Inflammatory macrophage (primary cell): ENCODE results near the gene FAM118A.

ENCODE experiments used
- DNase-seq, 2 donors: peaks; one replicate each; pipeline ENCODE4 v3.0.0-alpha.2; 2020 to 2022

FAM118A gene

DNA sequence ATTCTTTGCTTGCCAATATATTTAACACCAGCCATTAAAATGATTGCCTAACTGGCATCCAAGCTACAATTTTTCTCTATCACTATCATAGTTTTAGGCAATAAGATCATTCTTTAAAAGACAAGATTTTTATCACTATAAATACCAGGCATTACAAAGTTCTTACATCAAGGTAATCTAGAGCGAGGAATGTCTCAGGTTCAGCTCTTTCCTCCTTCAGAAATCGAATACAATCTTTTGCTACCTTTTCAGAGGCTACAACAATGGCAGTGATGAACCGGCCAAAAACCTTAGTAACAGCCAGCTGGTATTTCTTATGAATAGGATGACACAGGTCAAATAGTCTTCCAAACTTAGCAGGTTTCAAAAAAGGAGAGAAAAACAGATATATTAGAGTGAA is 79.8 kb downstream of the FAM118A start:
- no peak for DNase-seq
